Stimulated activated CD8-positive, alpha-beta memory T cell treated with anti-CD3 and anti-CD28 coated beads, Interleukin-7, amount 100 ng/mL, for 4 hours (primary cell): ENCODE measurements around the gene RERE.

Experiments used
- DNase-seq, 2 donors: peaks; one replicate each; pipeline ENCODE4 v3.0.0-alpha.2; 2020; ENCODE audit warnings: low read depth in 2 of 2

RERE gene

GRCh38 chr1:8578132-8578877 lies 239.1 kb downstream of the RERE start:
- no peak for DNase-seq

GRCh38 chr1:8574985-8575384 lies 242.5 kb downstream of the RERE start:
- DNase-seq = no peak

GRCh38 chr1:8572106-8572505 lies 245.3 kb downstream of the RERE start:
- no peak for DNase-seq

- DNase-seq = no peak
Observed at GRCh38 chr1:8571200-8571984, 246.0 kb downstream of the RERE start.

- no peak for DNase-seq
Observed at GRCh38 chr1:8570465-8570864, 247.0 kb downstream of the RERE start.

GRCh38 chr1:8569242-8569641 lies 248.2 kb downstream of the RERE start:
- DNase-seq = no peak

GRCh38 chr1:8568837-8569236 lies 248.6 kb downstream of the RERE start:
- DNase-seq = no peak

- no peak for DNase-seq
Observed at GRCh38 chr1:8567146-8567545, 250.3 kb downstream of the RERE start.

- no peak for DNase-seq
Observed at GRCh38 chr1:8565802-8566201, 251.6 kb downstream of the RERE start.

GRCh38 chr1:8563944-8564537 lies 253.4 kb downstream of the RERE start:
- no peak for DNase-seq

GRCh38 chr1:8562881-8563865 lies 254.3 kb downstream of the RERE start:
- DNase-seq = no peak

GRCh38 chr1:8562222-8562621 lies 255.2 kb downstream of the RERE start:
- DNase-seq = no peak

- DNase-seq = no peak
Observed at GRCh38 chr1:8560611-8561544, 256.6 kb downstream of the RERE start.

GRCh38 chr1:8560035-8560434 lies 257.4 kb downstream of the RERE start:
- no peak for DNase-seq

GRCh38 chr1:8555582-8555981 lies 261.9 kb downstream of the RERE start:
- no peak for DNase-seq

GRCh38 chr1:8554956-8555534 lies 262.4 kb downstream of the RERE start:
- no peak for DNase-seq

GRCh38 chr1:8552820-8553397 lies 264.5 kb downstream of the RERE start:
- no peak for DNase-seq

- DNase-seq = no peak
Observed at GRCh38 chr1:8551613-8552489, 265.6 kb downstream of the RERE start.

- DNase-seq = no peak
Observed at GRCh38 chr1:8551057-8551456, 266.4 kb downstream of the RERE start.
